GM21447 (cell line): ENCODE results near the gene MATCAP1.

ENCODE experiments used
- ATAC-seq: cut with Tn5 transposase; IDR thresholded peaks from one replicate; pipeline ENCODE4 v1.9.1; 2021; ENCODE audit not compliant: unreplicated experiment

MATCAP1 gene

DNA sequence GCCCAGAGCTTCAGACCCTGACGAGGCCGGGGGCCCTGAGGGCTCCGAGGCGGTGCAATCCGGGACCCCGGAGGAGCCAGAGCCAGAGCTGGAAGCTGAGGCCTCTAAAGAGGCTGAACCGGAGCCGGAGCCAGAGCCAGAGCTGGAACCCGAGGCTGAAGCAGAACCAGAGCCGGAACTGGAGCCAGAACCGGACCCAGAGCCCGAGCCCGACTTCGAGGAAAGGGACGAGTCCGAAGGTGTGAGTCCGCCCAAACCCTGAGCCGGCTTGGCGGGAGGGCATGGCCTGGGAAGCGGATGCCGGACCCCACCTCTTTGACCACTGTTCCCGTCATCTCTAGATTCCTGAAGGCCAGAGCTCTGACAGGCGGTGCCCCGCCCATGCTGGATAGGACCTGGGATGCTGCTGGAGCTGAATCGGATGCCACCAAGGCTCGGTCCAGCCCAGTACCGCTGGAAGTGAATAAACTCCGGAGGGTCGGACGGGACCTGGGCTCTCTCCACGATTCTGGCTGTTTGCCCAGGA, 9.0 kb downstream of the MATCAP1 start:
- no peak for ATAC-seq

DNA sequence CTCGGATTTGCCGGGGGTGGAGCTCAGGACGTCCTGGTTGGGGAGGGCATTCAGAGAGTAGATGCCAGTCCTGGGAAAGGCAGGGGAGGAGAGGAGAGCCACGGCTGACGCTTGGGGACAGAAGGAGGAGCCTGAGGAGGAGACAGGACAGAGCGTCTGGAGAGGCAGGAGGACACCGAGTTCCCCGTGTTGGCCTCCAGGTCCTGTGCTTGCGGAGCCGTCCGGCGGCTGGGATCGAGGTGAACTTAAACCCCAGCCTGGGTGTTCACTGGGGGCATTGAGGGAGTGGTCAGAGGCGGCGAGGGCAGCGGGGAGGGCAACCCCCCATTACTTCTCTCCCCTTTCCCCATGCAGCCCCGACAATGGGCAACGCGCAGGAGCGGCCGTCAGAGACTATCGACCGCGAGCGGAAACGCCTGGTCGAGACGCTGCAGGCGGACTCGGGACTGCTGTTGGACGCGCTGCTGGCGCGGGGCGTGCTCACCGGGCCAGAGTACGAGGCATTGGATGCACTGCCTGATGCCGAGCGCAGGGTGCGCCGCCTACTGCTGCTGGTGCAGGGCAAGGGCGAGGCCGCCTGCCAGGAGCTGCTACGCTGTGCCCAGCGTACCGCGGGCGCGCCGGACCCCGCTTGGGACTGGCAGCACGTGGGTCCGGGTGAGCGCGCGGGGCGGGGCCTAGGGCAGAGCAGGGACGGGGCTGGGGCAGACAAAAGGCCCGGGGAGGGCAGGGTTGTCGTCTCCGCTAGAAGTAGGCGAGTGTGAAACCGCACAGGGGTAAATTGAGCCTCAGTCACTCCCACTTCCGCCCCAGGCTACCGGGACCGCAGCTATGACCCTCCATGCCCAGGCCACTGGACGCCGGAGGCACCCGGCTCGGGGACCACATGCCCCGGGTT, 9.7 kb downstream of the MATCAP1 start:
- ATAC-seq = peak; percentile 34

DNA sequence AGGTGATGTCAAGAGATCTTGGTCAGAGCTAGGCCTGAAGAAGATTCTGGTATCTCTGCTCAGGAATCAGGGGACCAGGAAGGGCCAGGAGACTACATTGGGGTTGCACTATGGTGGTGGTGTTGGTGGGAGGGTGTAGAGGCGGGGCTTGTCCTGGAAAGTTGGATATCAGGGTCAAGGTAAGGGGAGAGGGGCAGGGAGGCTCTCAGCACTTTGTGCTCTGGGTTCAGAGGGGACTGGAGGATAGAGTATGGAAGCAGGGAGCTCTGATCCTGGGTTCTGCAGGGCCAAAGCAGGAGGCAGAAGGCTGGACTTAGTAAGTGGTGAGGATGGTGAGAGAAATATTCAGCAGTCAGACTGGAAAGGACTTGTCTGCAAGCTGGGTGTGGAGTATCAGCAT, 10.4 kb downstream of the MATCAP1 start:
- ATAC-seq = no peak

DNA sequence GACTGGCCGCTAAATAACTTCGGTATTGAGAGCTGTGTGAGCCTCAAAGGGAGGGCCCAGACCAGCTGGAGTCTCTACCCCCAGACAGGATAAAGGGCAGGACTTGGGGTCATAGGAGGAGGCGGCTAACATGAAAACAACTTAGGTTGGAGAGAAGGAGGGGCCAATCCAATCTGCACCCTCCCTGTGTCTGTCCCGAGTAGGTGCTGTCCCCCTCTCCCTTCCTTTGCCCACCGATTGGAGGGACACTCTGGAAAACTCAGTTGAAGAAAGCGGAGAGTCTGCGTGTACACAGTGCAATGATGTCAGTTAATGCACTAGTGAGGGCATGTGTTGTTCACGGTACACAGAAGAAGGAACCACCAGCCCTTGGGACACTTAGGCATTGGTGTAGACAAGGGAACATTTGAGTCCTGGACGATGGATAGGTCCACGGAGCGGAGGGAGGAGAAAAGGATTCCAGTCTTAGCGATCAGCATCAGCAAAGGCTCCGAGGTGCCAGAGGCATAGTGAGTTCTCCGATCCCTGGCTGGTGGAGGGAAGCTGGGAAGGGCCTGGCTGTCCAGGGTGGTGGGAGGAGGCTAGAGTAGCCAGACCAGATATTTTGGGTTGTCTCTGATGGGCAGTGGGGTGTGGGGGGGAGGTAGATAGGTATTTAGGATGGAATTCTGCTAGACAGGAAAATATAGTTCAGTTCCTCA, 12.7 kb downstream of the MATCAP1 start:
- ATAC-seq = peak; percentile 3

- peak; percentile 40 for ATAC-seq
Measured at GRCh38 chr16:67170168-67170948, 13.4 kb downstream of the MATCAP1 start, which contains the start of gene NOL3. NOL3 (plus strand) TSS chr16:67170538.

DNA sequence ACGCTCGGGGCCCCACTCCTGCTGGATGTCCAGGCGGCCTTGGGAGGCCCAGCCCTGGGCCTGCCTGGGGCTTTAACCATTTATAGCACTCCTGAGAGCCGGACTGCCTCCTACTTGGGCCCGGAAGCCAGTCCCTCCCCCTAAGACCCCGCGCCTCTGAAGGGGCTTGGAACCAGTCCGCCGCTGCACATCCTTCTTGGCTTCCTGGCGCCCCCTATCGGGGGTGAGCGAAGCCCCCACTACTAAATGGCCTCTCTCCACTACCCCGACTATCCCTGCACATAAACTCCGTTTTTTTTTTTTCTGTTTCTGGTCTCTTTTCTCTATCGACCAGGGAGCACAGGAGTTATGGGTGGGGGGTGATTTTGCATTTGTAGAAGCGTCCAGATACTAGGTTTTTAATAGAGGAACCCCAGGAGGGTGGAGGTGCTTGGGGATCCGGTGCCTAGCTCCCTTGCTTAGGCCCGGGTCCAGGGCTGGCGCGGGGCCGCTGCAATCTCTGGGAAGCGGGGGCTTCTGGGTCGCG, 14.1 kb downstream of the MATCAP1 start:
- ATAC-seq = no peak

GRCh38 chr16:67169011-67169451, 14.7 kb downstream of the MATCAP1 start:
- ATAC-seq = no peak

- ATAC-seq = no peak
Measured at GRCh38 chr16:67167588-67167987, 16.2 kb downstream of the MATCAP1 start.

DNA sequence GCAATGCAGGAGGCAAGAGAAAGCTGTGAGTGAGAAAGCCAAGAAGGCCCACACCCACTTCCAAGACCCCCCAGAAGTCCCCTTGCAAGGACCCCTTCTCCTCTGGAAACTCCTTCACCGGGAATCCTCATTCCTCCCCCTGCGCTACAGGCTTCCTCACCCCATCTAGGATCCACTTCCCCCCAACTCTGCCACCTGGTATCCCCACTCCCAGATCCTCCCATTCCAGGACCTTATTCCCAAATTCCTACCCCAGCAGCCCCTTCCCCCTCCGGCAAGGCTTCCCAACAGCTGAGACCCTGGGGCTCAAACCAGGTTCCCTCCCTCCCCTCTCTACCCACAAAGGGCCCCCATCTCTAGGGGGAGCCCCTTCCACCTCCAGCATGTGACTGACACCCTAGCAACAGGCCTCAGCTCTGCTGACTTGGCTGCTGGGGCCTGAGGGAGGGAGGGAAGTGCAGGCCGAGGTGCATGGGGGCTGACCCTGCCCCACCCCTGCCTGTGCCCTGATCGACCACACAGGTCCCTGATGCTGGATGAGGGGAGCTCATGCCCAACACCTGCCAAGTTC, 17.1 kb downstream of the MATCAP1 start:
- ATAC-seq = no peak

DNA sequence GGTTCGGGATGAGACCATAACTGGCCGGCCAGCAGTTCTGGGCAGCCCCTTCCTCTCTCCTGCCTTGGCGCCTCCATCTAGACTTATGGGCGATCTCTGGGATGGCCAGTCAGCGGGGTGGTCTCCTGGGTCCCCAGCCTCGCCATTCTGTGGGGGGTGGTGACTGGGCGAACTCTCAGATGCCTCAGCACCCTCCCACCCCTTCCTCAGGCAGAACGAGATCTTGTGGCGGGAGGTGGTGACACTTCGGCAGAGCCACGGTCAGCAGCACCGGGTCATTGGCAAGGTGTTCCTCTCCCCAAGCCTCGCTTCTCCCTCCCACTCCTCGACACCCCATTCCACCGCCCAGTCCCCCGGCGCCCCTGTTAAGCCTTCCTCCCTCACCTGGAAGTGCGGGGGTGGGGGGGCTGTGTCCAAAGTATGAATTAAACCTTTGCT, 17.6 kb downstream of the MATCAP1 start:
- no peak for ATAC-seq

DNA sequence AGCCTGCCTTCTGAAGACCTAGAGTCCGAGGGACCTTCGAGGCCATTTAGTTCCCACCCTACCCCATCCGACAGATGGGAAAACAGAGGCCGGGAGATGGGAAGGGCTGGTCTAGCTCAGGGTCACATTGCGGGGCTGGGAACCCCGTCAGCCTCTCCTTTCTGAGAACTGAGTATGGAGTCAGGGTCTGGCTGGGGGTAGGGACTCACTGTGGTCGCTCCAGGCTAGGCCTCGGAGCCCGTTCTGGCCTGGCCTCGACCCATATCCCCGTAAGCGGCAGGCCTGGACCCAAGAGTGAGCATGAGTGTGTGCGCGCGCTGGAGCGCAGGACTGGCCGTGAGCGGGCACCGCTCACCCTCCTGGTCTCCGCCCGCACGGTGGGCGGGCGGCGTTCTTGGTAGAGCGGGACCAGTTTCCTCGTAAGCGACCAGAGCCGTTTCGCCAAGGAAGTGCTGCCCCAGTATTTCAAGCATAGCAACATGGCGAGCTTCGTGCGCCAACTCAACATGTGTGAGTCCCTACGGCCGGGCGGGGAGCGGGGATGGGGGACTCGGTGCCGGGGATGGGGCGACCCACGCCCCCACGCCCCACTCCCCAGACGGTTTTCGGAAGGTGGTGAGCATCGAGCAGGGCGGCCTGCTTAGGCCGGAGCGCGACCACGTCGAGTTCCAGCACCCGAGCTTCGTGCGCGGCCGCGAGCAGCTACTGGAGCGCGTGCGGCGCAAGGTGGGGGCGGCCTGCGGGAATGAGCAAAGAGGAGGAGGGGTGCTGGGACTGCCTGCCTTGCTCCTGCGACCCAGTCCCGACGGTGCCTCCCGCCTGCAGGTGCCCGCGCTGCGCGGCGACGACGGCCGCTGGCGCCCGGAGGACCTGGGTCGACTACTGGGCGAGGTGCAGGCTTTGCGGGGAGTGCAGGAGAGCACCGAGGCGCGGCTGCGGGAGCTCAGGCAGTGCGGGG, 18.4 kb downstream of the MATCAP1 start:
- no peak for ATAC-seq

GRCh38 chr16:67164599-67165061, 19.1 kb downstream of the MATCAP1 start, which contains the start of gene HSF4:
HSF4 (plus strand) TSS chr16:67164745; CDS start chr16:67164812, 67 bp downstream.
- ATAC-seq = no peak

DNA sequence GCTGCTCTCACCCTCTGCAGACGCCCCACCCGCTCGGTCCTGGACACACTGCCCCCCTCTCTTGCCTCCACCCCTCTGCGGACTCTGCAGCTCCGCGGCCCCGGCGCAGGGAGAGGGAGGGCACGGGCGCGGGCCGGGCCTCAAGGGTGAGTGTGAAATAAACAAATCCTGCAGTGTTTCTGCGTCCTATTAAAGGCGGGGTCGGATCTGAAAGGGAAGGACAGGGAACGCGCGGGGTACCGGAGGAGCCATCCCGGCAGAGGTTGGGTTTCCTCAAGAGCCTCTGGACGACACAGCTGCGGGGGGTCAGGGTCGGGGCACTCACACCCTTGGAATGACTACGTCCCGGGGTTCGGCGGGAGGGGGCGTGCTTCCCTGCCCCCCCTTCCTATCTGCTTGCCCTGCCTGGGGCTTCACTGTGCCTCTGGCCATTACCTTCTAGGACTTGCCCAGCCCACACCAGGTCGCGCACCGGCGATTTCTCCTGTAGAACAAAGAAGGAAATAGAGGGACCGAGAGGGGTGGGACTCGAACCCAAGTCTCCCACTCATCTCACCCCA, 19.7 kb downstream of the MATCAP1 start:
- ATAC-seq = no peak

GRCh38 chr16:67163164-67163998, 20.4 kb downstream of the MATCAP1 start:
- no peak for ATAC-seq

DNA sequence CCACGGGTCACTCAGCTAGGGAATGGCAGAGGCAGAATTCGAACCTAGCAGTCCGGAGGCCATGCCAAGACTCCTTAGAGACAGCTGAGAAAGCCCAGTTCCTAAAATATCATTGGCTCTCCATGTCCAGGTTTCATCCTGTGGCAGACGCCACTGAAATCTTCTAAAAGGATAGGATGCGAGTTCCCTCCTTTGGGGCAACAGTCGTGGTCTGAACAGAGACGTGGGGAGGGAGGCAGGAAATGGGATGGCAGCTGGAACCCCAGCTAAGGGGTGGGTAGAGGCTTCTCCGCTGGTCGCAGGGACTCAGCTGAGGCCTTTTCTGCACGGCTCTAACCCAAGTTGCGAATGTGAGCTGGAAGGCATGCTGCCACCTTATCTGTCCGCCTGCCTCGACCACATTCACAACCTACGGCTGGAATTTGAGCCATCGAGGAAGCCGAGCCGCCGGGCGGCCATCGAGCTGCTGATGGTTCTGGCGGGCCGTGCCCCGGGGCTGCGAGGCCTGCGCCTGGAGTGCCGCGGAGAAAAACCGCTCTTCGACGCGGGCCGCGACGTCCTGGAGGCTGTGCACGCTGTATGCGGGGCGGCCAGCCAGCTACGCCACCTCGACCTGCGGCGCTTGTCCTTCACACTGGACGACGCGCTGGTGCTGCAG, 21.1 kb downstream of the MATCAP1 start:
- ATAC-seq = no peak

GRCh38 chr16:67161595-67162058, 22.1 kb downstream of the MATCAP1 start:
- ATAC-seq = no peak
